ENCODE data around the gene CXXC5. TPM values are rescaled to one million over a fixed set of nuclear protein-coding genes. Genes with fewer than 3 reads are reported as not detected.

The CXXC5 gene
- total RNA-seq, 2 experiments from 2014 or later: 0.99 to 1.9 TPM

- H3K27ac Mint-ChIP-seq: no peak overlapping the region
- DNase-seq: no peak
- no peak overlapping the region for H3K4me3 Mint-ChIP-seq
- no peaks in the 10 kb centered on the region for H3K9me3 Mint-ChIP-seq
- no peaks in the 10 kb centered on the region for H3K4me1 Mint-ChIP-seq
- H3K27me3 Mint-ChIP-seq: no peaks in the 10 kb centered on the region
- H3K36me3 Mint-ChIP-seq (ENCODE audit: low read depth): no peaks in the 10 kb centered on the region
- CTCF ChIA-PET: no interaction called here
- POLR2A ChIA-PET: no interaction called here
Observed at GRCh38 chr5:139675825-139676224, 27.7 kb downstream of the CXXC5 start.

DNA sequence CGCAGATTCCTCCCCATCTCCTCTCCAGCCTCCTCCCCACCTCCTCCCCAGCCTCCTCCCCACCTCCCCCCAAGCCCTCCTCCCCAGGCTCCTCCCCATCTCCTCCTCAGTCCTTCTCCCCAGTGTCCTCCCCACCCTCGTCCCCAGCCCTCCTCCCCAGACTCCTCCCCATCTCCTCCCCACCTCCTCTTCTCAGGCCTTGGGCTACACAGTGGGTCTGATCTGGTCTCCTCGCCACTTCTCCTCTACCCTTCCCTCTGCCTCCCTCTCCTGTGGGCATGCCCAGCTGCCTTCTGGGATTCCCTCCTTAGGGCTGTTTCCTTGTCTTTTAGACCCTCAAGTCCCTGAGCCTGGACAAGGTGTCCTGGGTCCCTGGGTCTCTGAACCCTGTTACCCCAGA, 28.3 kb downstream of the CXXC5 start:
- Mint-ChIP-seq H3K4me3 (no peak overlapping the region), H3K27me3 (no peaks in the 10 kb centered on the region), H3K4me1 (no peaks in the 10 kb centered on the region), H3K36me3 (ENCODE audit: low read depth) (no peaks in the 10 kb centered on the region), H3K9me3 (no peaks in the 10 kb centered on the region), H3K27ac (no peak overlapping the region)
- CTCF ChIA-PET: no interaction called here
- POLR2A ChIA-PET: no interaction called here
- DNase-seq: no peak

- no peaks in the 10 kb centered on the region for H3K9me3 Mint-ChIP-seq
Observed at GRCh38 chr5:139676951-139677735, 29.0 kb downstream of the CXXC5 start.

DNA sequence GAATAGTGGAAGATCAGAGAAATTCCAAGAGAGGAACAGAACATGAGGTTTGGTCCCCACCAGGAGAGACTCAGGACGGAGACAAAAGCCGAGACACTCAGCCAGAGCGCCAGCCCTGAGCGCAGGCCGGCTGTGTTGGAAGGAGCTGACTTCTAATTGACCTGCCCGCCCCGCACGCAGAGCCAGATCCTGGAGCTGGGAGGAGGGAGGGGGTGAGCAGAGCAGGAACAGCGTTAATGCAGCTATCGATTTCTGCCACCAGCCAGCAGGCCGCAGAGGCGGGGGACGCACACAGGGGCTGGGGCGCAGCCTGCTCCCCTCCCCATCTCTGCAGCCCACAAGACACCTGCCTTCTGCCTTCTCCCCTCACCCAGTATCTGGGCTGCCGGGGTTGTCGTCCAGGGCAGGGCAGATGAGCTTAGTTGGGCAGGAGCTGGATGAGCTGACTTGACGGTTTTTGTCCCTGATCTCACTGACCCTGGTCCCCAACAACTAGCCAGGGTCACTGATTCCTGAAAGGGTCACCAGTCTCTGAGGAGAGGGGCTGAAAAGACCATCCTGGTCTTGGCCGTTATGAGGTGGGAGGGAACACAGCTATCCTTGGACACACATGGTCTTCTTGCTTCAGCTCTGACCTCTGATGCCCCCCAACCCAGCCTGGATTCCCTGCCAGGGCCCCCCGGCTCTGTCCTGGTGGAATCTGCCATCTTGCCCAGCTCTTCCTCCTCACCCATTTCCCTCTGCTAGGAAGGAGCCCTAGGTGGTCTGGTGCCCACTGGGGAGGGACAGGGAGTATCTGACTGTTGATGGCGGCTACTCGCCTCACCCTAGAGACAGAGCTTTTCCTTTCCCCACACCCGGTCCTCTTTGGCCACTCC, 29.8 kb downstream of the CXXC5 start:
- H3K4me1 Mint-ChIP-seq: no peaks in the 10 kb centered on the region
- POLR2A ChIA-PET: no interaction called here
- DNase-seq: no peak
- H3K27me3 Mint-ChIP-seq: no peaks in the 10 kb centered on the region
- H3K4me3 Mint-ChIP-seq: no peak overlapping the region
- CTCF ChIA-PET: interaction anchor here (1.0 to 1.6 kb wide), 4 partner anchors 9 to 43 kb away, joined by 3 to 6 read pairs (median 4); no protein-coding TSS in a partner anchor
- H3K27ac Mint-ChIP-seq: no peak overlapping the region
- H3K36me3 Mint-ChIP-seq (ENCODE audit: low read depth): no peaks in the 10 kb centered on the region
- no peaks in the 10 kb centered on the region for H3K9me3 Mint-ChIP-seq

More at GRCh38 chr5:139676951-139677735, 29.0 kb downstream of the CXXC5 start:
- no peak overlapping the region for H3K4me3 Mint-ChIP-seq
- H3K27me3 Mint-ChIP-seq: no peaks in the 10 kb centered on the region
- no peaks in the 10 kb centered on the region for H3K36me3 Mint-ChIP-seq (ENCODE audit: low read depth)
- no peak for DNase-seq
- CTCF ChIA-PET: interaction anchor here (1.5 to 1.6 kb wide), 3 partner anchors 8 to 42 kb away, joined by 3 to 6 read pairs (median 5); no protein-coding TSS in a partner anchor
- H3K27ac Mint-ChIP-seq: no peak overlapping the region
- no peaks in the 10 kb centered on the region for H3K4me1 Mint-ChIP-seq
- POLR2A ChIA-PET: no interaction called here

GRCh38 chr5:139678751-139679750, 30.9 kb downstream of the CXXC5 start:
- no peak overlapping the region for H3K27ac Mint-ChIP-seq
- H3K27me3 Mint-ChIP-seq: no peaks in the 10 kb centered on the region
- no peaks in the 10 kb centered on the region for H3K4me1 Mint-ChIP-seq
- DNase-seq: no peak
- no peak overlapping the region for H3K4me3 Mint-ChIP-seq
- ChIA-PET POLR2A (no interaction called here), CTCF (interaction anchor here (1.0 to 1.6 kb wide), 3 partner anchors 10 to 44 kb away, joined by 3 to 6 read pairs (median 5); no protein-coding TSS in a partner anchor)
- no peaks in the 10 kb centered on the region for H3K36me3 Mint-ChIP-seq (ENCODE audit: low read depth)
- no peaks in the 10 kb centered on the region for H3K9me3 Mint-ChIP-seq

DNA sequence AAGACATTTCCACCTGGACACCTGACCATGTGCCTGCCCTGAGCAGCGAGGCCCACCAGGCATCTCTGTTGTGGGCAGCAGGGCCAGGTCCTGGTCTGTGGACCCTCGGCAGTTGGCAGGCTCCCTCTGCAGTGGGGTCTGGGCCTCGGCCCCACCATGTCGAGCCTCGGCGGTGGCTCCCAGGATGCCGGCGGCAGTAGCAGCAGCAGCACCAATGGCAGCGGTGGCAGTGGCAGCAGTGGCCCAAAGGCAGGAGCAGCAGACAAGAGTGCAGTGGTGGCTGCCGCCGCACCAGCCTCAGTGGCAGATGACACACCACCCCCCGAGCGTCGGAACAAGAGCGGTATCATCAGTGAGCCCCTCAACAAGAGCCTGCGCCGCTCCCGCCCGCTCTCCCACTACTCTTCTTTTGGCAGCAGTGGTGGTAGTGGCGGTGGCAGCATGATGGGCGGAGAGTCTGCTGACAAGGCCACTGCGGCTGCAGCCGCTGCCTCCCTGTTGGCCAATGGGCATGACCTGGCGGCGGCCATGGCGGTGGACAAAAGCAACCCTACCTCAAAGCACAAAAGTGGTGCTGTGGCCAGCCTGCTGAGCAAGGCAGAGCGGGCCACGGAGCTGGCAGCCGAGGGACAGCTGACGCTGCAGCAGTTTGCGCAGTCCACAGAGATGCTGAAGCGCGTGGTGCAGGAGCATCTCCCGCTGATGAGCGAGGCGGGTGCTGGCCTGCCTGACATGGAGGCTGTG, 32.4 kb downstream of the CXXC5 start:
- Mint-ChIP-seq H3K27me3 (no peaks in the 10 kb centered on the region), H3K4me3 (no peak overlapping the region), H3K9me3 (no peaks in the 10 kb centered on the region), H3K36me3 (ENCODE audit: low read depth) (no peaks in the 10 kb centered on the region), H3K27ac (no peak overlapping the region), H3K4me1 (peaks cover 3% of the 10 kb centered on the region)
- ChIA-PET POLR2A (no interaction called here), CTCF (no interaction called here)
- no peak for DNase-seq

DNA sequence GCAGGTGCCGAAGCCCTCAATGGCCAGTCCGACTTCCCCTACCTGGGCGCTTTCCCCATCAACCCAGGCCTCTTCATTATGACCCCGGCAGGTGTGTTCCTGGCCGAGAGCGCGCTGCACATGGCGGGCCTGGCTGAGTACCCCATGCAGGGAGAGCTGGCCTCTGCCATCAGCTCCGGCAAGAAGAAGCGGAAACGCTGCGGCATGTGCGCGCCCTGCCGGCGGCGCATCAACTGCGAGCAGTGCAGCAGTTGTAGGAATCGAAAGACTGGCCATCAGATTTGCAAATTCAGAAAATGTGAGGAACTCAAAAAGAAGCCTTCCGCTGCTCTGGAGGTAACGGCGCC, 32.9 kb downstream of the CXXC5 start:
- H3K27me3 Mint-ChIP-seq: no peaks in the 10 kb centered on the region
- POLR2A ChIA-PET: no interaction called here
- DNase-seq: no peak
- CTCF ChIA-PET: no interaction called here
- H3K4me3 Mint-ChIP-seq: no peak overlapping the region
- H3K4me1 Mint-ChIP-seq: peaks cover 3% of the 10 kb centered on the region
- no peaks in the 10 kb centered on the region for H3K36me3 Mint-ChIP-seq (ENCODE audit: low read depth)
- no peak overlapping the region for H3K27ac Mint-ChIP-seq
- H3K9me3 Mint-ChIP-seq: no peaks in the 10 kb centered on the region

GRCh38 chr5:139681466-139681865, 33.3 kb downstream of the CXXC5 start:
- no peaks in the 10 kb centered on the region for H3K27me3 Mint-ChIP-seq
- CTCF ChIA-PET: no interaction called here
- no peak overlapping the region for H3K27ac Mint-ChIP-seq
- no peak overlapping the region for H3K4me3 Mint-ChIP-seq
- peaks cover 3% of the 10 kb centered on the region for H3K4me1 Mint-ChIP-seq
- H3K9me3 Mint-ChIP-seq: no peaks in the 10 kb centered on the region
- POLR2A ChIA-PET: no interaction called here
- H3K36me3 Mint-ChIP-seq (ENCODE audit: low read depth): no peaks in the 10 kb centered on the region
- DNase-seq: no peak

DNA sequence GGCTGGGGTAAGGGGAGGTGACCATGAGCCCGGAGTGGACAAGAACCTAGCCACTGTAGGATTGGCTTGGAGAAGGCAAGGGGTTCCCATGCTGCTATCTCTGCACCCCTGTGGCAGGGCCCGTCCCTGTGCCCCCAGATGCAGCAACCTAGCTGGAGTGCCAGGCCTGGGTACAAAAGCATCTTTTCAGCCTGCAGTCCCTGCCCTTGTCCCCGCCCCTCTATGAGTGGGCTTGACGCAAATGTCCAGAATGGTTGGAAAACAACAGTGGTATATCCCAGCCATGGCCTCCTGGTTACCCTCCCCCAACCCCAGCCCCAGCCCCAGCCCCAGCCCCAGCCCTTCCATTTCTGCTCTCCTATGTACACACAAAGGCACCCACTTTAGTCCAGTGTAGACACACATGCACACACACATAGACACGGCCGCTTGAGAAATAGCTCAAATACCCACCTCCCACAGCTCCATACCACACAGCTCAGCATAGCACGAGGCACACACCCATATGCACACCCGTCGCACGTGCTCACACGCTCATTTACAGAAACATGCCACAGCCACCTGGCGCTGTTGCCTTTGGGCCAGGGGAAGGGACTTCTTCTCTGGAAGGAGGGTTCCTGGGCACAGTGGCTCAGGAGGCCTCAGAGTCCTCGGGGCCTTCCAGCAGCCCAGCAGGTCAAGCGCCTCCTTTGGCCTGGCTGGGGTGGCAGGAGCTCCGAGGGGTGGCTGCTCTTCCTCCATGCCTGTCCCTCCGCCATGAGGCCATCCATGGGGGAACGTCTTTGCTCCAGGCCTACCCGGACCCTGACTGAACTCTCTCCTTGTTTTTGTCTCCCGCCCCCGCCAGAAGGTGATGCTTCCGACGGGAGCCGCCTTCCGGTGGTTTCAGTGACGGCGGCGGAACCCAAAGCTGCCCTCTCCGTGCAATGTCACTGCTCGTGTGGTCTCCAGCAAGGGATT, 34.1 kb downstream of the CXXC5 start:
- POLR2A ChIA-PET: no interaction called here

GRCh38 chr5:139683295-139684271, 35.4 kb downstream of the CXXC5 start:
- no peak for DNase-seq
- no peak overlapping the region for H3K27ac Mint-ChIP-seq
- POLR2A ChIA-PET: no interaction called here
- H3K9me3 Mint-ChIP-seq: no peaks in the 10 kb centered on the region
- H3K4me3 Mint-ChIP-seq: no peak overlapping the region
- no peaks in the 10 kb centered on the region for H3K36me3 Mint-ChIP-seq (ENCODE audit: low read depth)
- CTCF ChIA-PET: interaction anchor here (1.6 to 2.2 kb wide), 2 partner anchors 35 to 82 kb away, joined by 5 to 6 read pairs; partner anchors contain the start of gene CXXC5
- peaks cover 3% of the 10 kb centered on the region for H3K4me1 Mint-ChIP-seq
- H3K27me3 Mint-ChIP-seq: no peaks in the 10 kb centered on the region

More for the DNA sequence above, 34.1 kb downstream of the CXXC5 start:
- no peaks in the 10 kb centered on the region for H3K36me3 Mint-ChIP-seq (ENCODE audit: low read depth)
- no peak overlapping the region for H3K27ac Mint-ChIP-seq
- no peaks in the 10 kb centered on the region for H3K27me3 Mint-ChIP-seq
- H3K9me3 Mint-ChIP-seq: no peaks in the 10 kb centered on the region
- CTCF ChIA-PET: interaction anchor here (0.5 to 1.4 kb wide), 2 partner anchors 34 to 83 kb away, joined by 5 read pairs; partner anchors contain the start of gene CXXC5
- no peak overlapping the region for H3K4me3 Mint-ChIP-seq
- no peak for DNase-seq
- H3K4me1 Mint-ChIP-seq: peaks cover 3% of the 10 kb centered on the region
